Uterus (tissue), 2 donors: Measurements from ENCODE around the gene PLPP7.

Source experiments
- CTCF ChIP-seq, 4 experiments: fragments of 200-600 bp in 2 of 4; fragments of 450-650 bp in 2 of 4; sonication (generic) in 2 of 4; IDR thresholded peaks; one replicate each; pipeline ENCODE4 v1.5.1; 2016 to 2019; ENCODE audit warnings: antibody characterized with exemption in 4 of 4, mild to moderate bottlenecking in 2 of 4, moderate library complexity in 1 of 4
- POLR2A ChIP-seq, 2 donors: fragments of 450-650 bp; IDR thresholded peaks; one replicate each; pipeline ENCODE4 v1.6.1; 2016; ENCODE audit warnings: antibody characterized with exemption in 2 of 2, mild to moderate bottlenecking in 1 of 2, moderate library complexity in 1 of 2

- TF ChIP-seq CTCF (IDR thresholded peaks at IDR 0.05) (no peak), POLR2A (IDR thresholded peaks at IDR 0.05) (no peak)
These were observed 16.2 kb upstream of the PLPP7 start for GRCh38 chr9:131273146-131273855.
